HepG2 (cell line): ENCODE results near the gene TLCD3A.
"Not testable (repeated sequence)": the region's sequence is repeated elsewhere in the genome, so short reads cannot be mapped to it uniquely, and the experiment has no call there.

Experiments
- DRAP1 ChIP-seq: IDR thresholded peaks from 2 replicates; pipeline ENCODE4 v1.6.1; 2016; ENCODE audit warnings: missing genetic modification reagents, missing compliant biosample characterization
- FOXJ3 ChIP-seq: sonication (generic); formaldehyde crosslinking; IDR thresholded peaks from 2 replicates; pipeline ENCODE4 v1.4.0; 2020; ENCODE audit warnings: missing genetic modification reagents, mild to moderate bottlenecking, borderline replicate concordance
- KLF16 ChIP-seq, 2 experiments: sonication (generic) in 1 of 2; formaldehyde crosslinking in 1 of 2; IDR thresholded peaks; 2 replicates each; pipeline versions ENCODE4 v1.6.1 to v1.8.0; 2016 to 2023; ENCODE audit warnings: missing genetic modification reagents in 2 of 2, missing compliant biosample characterization in 1 of 2
- SMAD9 ChIP-seq: sonication (generic); formaldehyde crosslinking; IDR thresholded peaks from 2 replicates; pipeline ENCODE4 v1.5.1; 2020; ENCODE audit warnings: mild to moderate bottlenecking, missing genetic modification reagents
- ZNF354B ChIP-seq: sonication (generic); formaldehyde crosslinking; IDR thresholded peaks from 2 replicates; pipeline ENCODE4 v1.8.0; 2022; ENCODE audit warnings: mild to moderate bottlenecking, missing genetic modification reagents
- ZNF589 ChIP-seq: sonication (generic); formaldehyde crosslinking; conservative IDR thresholded peaks from 2 replicates; pipeline ENCODE4 v1.8.0; 2022; ENCODE audit warnings: mild to moderate bottlenecking, moderate library complexity, missing genetic modification reagents

- TF ChIP-seq KLF16 (CRISPR knock-in tag; IDR thresholded peaks at IDR 0.05); FOXJ3 (CRISPR knock-in tag); ZNF354B (CRISPR knock-in tag); DRAP1; SMAD9 (CRISPR knock-in tag); ZNF589: not testable (repeated sequence)
Observed at GRCh38 chr17:698096-698495, 34.3 kb upstream of the TLCD3A start.
